SH-SY5Y (cell line): Measurements from ENCODE around the gene CHRNA4.

Source experiments
- GATA2 ChIP-seq: IDR thresholded peaks from 2 replicates; pipeline ENCODE4 v1.6.1; 2011; ENCODE audit warnings: mild to moderate bottlenecking, low read depth, low read length
- GATA3 ChIP-seq: IDR thresholded peaks from 2 replicates; pipeline ENCODE4 v1.6.1; 2011; ENCODE audit warnings: low read depth, mild to moderate bottlenecking, low read length, moderate library complexity

- TF ChIP-seq GATA2 (no peak), GATA3 (no peak)
These were observed 55.8 kb downstream of the CHRNA4 start for GRCh38 chr20:63305393-63305792.
